ENCODE measurements around the gene PERM1. TPM values are rescaled to one million over a fixed set of nuclear protein-coding genes. Genes with fewer than 3 reads are reported as not detected.
"Not testable (repeated sequence)": the region's sequence is repeated elsewhere in the genome, so short reads cannot be mapped to it uniquely, and the experiment has no call there.

PERM1 gene
- total RNA-seq = under 1 TPM in 1 of 4 donors, not detected in 3; 0.35 TPM

GRCh38 chr1:981955-982558, at the start of gene PERM1:
PERM1 (minus strand) TSS chr1:982093; CDS start chr1:981029, 1,064 bp downstream.
- no peak within 1 kb of the TSS for H3K4me3 ChIP-seq
- no peaks in the 10 kb centered on the region for H3K27me3 ChIP-seq
- no peak for DNase-seq
- TF ChIP-seq POLR2A (IDR thresholded peaks at IDR 0.05) = no peak
- TF ChIP-seq CTCF (IDR thresholded peaks at IDR 0.05) = no peak
- H3K9me3 ChIP-seq = no peaks in the 10 kb centered on the region
- no peaks in the 10 kb centered on the region for H3K36me3 ChIP-seq
- no peak within 1 kb of the TSS for H3K27ac ChIP-seq
- peaks cover 0 to 4% (median 0%) of the 10 kb centered on the region in 4 donors for H3K4me1 ChIP-seq

GRCh38 chr1:1030867-1031658, 49.2 kb upstream of the PERM1 start:
- peaks cover 0 to 32% (median 20%) of the 10 kb centered on the region in 4 donors for H3K4me1 ChIP-seq
- H3K4me3 ChIP-seq, DNase-seq, H3K27ac ChIP-seq, H3K36me3 ChIP-seq, H3K9me3 ChIP-seq: not testable (repeated sequence)
- peaks cover 0 to 19% of the 10 kb centered on the region in 2 donors for H3K27me3 ChIP-seq

GRCh38 chr1:1027791-1028190, 45.9 kb upstream of the PERM1 start:
- Histone ChIP-seq H3K27me3 (peaks cover 0 to 2% of the 10 kb centered on the region in 2 donors), H3K36me3 (no peaks in the 10 kb centered on the region), H3K9me3 (no peaks in the 10 kb centered on the region), H3K27ac (no peak overlapping the region), H3K4me3 (no peak overlapping the region), H3K4me1 (peaks cover 0 to 26% (median 7%) of the 10 kb centered on the region in 4 donors)
- TF ChIP-seq CTCF (IDR thresholded peaks at IDR 0.05) (no peak), POLR2A (IDR thresholded peaks at IDR 0.05) (no peak)
- no peak for DNase-seq

GRCh38 chr1:1026599-1027413, 44.9 kb upstream of the PERM1 start:
- Histone ChIP-seq H3K4me3 (no peak overlapping the region), H3K9me3 (no peaks in the 10 kb centered on the region), H3K36me3 (no peaks in the 10 kb centered on the region), H3K27me3 (no peaks in the 10 kb centered on the region), H3K4me1 (peaks cover 0 to 16% (median 0%) of the 10 kb centered on the region in 4 donors), H3K27ac (no peak overlapping the region)
- no peak for TF ChIP-seq POLR2A (IDR thresholded peaks at IDR 0.05)
- TF ChIP-seq CTCF (IDR thresholded peaks at IDR 0.05) = no peak
- no peak for DNase-seq

GRCh38 chr1:1025730-1026129, 43.8 kb upstream of the PERM1 start:
- H3K9me3 ChIP-seq = no peaks in the 10 kb centered on the region
- no peak for DNase-seq
- H3K4me1 ChIP-seq = peaks cover 0 to 17% (median 2%) of the 10 kb centered on the region in 4 donors
- no peaks in the 10 kb centered on the region for H3K27me3 ChIP-seq
- no peak overlapping the region for H3K4me3 ChIP-seq
- H3K36me3 ChIP-seq = no peaks in the 10 kb centered on the region
- no peak overlapping the region for H3K27ac ChIP-seq
- TF ChIP-seq CTCF (IDR thresholded peaks at IDR 0.05) = no peak

Measured in Peyer's patch (tissue), 4 donors.